Panc1 (cell line): ENCODE measurements around the gene KCP. TPM values are rescaled to one million over a fixed set of nuclear protein-coding genes. Genes with fewer than 3 reads are reported as not detected.

Experiments used
- ATAC-seq: fragments of 200-7000 bp; cut with Tn5 transposase; 2 replicates; pipeline ENCODE4 v1.9.1; 2020; ENCODE audit warnings: mild to moderate bottlenecking, moderate library complexity
- BruUV-seq: library from RNA; stranded (reverse); fragments of 400-500 nt; replicated peaks from 2 replicates; lab custom pipeline; 2021; lab: Mats Ljungman, UMichigan
- CTCF ChIA-PET: fragments of 300-600 bp; sonication (Branson Sonifier 250); formaldehyde crosslinking; loops from one replicate; lab custom pipeline; 2022; ENCODE audit warnings: antibody characterized with exemption; lab: Charles Lee
- POLR2A ChIA-PET: fragments of 300-600 bp; sonication (Branson Sonifier 250); formaldehyde crosslinking; loops from one replicate; lab custom pipeline; 2022; ENCODE audit warnings: antibody characterized with exemption; lab: Charles Lee
- DNase-seq: peaks from one replicate; pipeline ENCODE4 v3.0.0-alpha.2; 2010; ENCODE audit warnings: low read depth, low spot score
- H3K27ac ChIP-seq: 2 replicates; pipeline ENCODE4 v1.5.1; 2011; ENCODE audit warnings: mild to moderate bottlenecking, low read length, inconsistent platforms
- H3K27me3 ChIP-seq: fragments of 200-500 bp; sonication (Bioruptor generic); 2 replicates; pipeline ENCODE4 v1.6.0; 2014; ENCODE audit warnings: low read length, inconsistent platforms; ENCODE audit not compliant: control insufficient read depth, insufficient read depth
- H3K36me3 ChIP-seq: fragments of 200-500 bp; sonication (Bioruptor generic); 2 replicates; pipeline ENCODE4 v1.5.1; 2014; ENCODE audit warnings: inconsistent platforms, mild to moderate bottlenecking, low read length, moderate library complexity; ENCODE audit not compliant: control insufficient read depth, insufficient read depth
- H3K4me1 ChIP-seq: 2 replicates; pipeline ENCODE4 v1.5.1; 2011; ENCODE audit warnings: inconsistent platforms, mild to moderate bottlenecking, low read length, moderate library complexity; ENCODE audit not compliant: control insufficient read depth, insufficient read depth
- H3K4me3 ChIP-seq, 2 experiments: 2 replicates each; pipeline ENCODE4 v1.5.1; 2011 to 2012; ENCODE audit warnings: low read depth in 2 of 2, low read length in 2 of 2, mild to moderate bottlenecking in 2 of 2, inconsistent platforms in 1 of 2, moderate library complexity in 1 of 2
- H3K9me3 ChIP-seq: fragments of 200-500 bp; sonication (Bioruptor generic); 2 replicates; pipeline ENCODE4 v1.5.1; 2014; ENCODE audit warnings: low read depth, mild to moderate bottlenecking, inconsistent platforms, low read length, moderate library complexity; ENCODE audit not compliant: control insufficient read depth, insufficient read depth
- CTCF ChIP-seq: fragments of 450-650 bp; IDR thresholded peaks from 2 replicates; pipeline ENCODE4 v1.5.1; 2017; ENCODE audit warnings: mild to moderate bottlenecking
- POLR2AphosphoS5 ChIP-seq: IDR thresholded peaks from 2 replicates; pipeline ENCODE4 v1.6.1; 2012; ENCODE audit warnings: mild to moderate bottlenecking, low read depth, low read length, moderate library complexity
- SIN3A ChIP-seq: IDR thresholded peaks from 2 replicates; pipeline ENCODE4 v1.6.1; 2012; ENCODE audit warnings: low read depth, mild to moderate bottlenecking, low read length, moderate library complexity, borderline replicate concordance; ENCODE audit not compliant: insufficient read depth
- TCF7L2 ChIP-seq: IDR thresholded peaks from 2 replicates; pipeline ENCODE4 v1.6.1; 2011; ENCODE audit warnings: mild to moderate bottlenecking, low read depth, low read length, inconsistent platforms
- in situ Hi-C: cut with HindIII; loops from 2 replicates; pipeline ENCODE4 v1.10.0; 2016; ENCODE audit warnings: low sequenced_read_pairs, low pct_unique_long_range_greater_than_20kb
- intact Hi-C: fragments of 100-400 bp; cut with micrococcal nuclease; formaldehyde crosslinking; loops from one replicate; pipeline ENCODE4 v1.10.0; 2022; ENCODE audit not compliant: unreplicated experiment
- total RNA-seq: library from RNA; stranded (reverse); gene quantifications from one replicate; pipeline ENCODE4 v1.2.1, GENCODE V29; 2021; ENCODE audit not compliant: unreplicated experiment
- TF ChIP-seq, protein P1 (sequence below), 2 experiments: IDR thresholded peaks; 2 replicates each; pipeline ENCODE4 v1.6.1; 2011 to 2012; ENCODE audit warnings: low read depth in 2 of 2, control low read depth in 1 of 2, low read length in 1 of 2, mild to moderate bottlenecking in 1 of 2, moderate library complexity in 1 of 2; ENCODE audit not compliant: insufficient read depth in 1 of 2

KCP gene
- total RNA-seq, 1 experiment from 2014 or later = 0.13 TPM

- Histone ChIP-seq H3K4me3 (no peak overlapping the region), H3K27ac (no peak overlapping the region), H3K27me3 (no peaks in the 10 kb centered on the region), H3K9me3 (no peaks in the 10 kb centered on the region), H3K4me1 (peaks cover 11% of the 10 kb centered on the region), H3K36me3 (peaks cover 3% of the 10 kb centered on the region; the same call in 1 of the 2 replicates)
- ChIA-PET POLR2A (no interaction called here), CTCF (no interaction called here)
- no TSS peak for BruUV-seq
- ATAC-seq (no peak), DNase-seq (no peak)
- no peak for TF ChIP-seq CTCF
- TF ChIP-seq, protein P1, sequence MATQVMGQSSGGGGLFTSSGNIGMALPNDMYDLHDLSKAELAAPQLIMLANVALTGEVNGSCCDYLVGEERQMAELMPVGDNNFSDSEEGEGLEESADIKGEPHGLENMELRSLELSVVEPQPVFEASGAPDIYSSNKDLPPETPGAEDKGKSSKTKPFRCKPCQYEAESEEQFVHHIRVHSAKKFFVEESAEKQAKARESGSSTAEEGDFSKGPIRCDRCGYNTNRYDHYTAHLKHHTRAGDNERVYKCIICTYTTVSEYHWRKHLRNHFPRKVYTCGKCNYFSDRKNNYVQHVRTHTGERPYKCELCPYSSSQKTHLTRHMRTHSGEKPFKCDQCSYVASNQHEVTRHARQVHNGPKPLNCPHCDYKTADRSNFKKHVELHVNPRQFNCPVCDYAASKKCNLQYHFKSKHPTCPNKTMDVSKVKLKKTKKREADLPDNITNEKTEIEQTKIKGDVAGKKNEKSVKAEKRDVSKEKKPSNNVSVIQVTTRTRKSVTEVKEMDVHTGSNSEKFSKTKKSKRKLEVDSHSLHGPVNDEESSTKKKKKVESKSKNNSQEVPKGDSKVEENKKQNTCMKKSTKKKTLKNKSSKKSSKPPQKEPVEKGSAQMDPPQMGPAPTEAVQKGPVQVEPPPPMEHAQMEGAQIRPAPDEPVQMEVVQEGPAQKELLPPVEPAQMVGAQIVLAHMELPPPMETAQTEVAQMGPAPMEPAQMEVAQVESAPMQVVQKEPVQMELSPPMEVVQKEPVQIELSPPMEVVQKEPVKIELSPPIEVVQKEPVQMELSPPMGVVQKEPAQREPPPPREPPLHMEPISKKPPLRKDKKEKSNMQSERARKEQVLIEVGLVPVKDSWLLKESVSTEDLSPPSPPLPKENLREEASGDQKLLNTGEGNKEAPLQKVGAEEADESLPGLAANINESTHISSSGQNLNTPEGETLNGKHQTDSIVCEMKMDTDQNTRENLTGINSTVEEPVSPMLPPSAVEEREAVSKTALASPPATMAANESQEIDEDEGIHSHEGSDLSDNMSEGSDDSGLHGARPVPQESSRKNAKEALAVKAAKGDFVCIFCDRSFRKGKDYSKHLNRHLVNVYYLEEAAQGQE (IDR thresholded peaks at IDR 0.05; ENCODE audit: insufficient read depth in 1 of 2, low read depth in 2 of 2, low read length in 1 of 2) = no peak
- TF ChIP-seq TCF7L2 = no peak
- no peak for TF ChIP-seq POLR2AphosphoS5
- TF ChIP-seq SIN3A = no peak
- intact Hi-C loops = loop anchor here (5.0 kb wide), 1 partner anchor 69 kb away; no protein-coding TSS in a partner anchor
- in situ Hi-C loops = no loop called here
These were observed 44.3 kb downstream of the KCP start for GRCh38 chr7:128865996-128866877.

- Histone ChIP-seq H3K27ac (no peak overlapping the region), H3K4me3 (no peak overlapping the region), H3K4me1 (peaks cover 11% of the 10 kb centered on the region), H3K27me3 (no peaks in the 10 kb centered on the region), H3K36me3 (peaks cover 3% of the 10 kb centered on the region; the same call in 1 of the 2 replicates), H3K9me3 (no peaks in the 10 kb centered on the region)
- TF ChIP-seq SIN3A (no peak), CTCF (no peak), TCF7L2 (no peak)
- ATAC-seq (no peak), DNase-seq (no peak)
- ChIA-PET POLR2A (no interaction called here), CTCF (interaction anchor here (0.6 kb wide), 1 partner anchor 435 kb away, joined by 3 read pairs; no protein-coding TSS in a partner anchor)
- TSS peak; percentile 60 for BruUV-seq
- in situ Hi-C loops = no loop called here
- intact Hi-C loops = loop anchor here (5.0 kb wide), 1 partner anchor 68 kb away; no protein-coding TSS in a partner anchor
These were observed 45.2 kb downstream of the KCP start for GRCh38 chr7:128865303-128865702.
